Measurements from ENCODE around the gene MYBPC2.
A peak's percentile ranks its signal among the peaks of the same experiment; 100 is the strongest.
"Not testable (repeated sequence)": the region's sequence is repeated elsewhere in the genome, so short reads cannot be mapped to it uniquely, and the experiment has no call there.

Gene MYBPC2

GRCh38 chr19:50428772-50429463 is 3.8 kb upstream of the MYBPC2 start:
- no peak for DNase-seq

- peak; percentile 68 for DNase-seq
Measured at GRCh38 chr19:50430888-50431342, 1.8 kb upstream of the MYBPC2 start.

- peak; percentile 85 for DNase-seq
Measured at GRCh38 chr19:50431343-50432220, 1.1 kb upstream of the MYBPC2 start.

- DNase-seq, result no peak
Measured at GRCh38 chr19:50433201-50434180, 799 bp downstream of the MYBPC2 start.

- DNase-seq, result peak; percentile 37
Measured at GRCh38 chr19:50434525-50434924, 1.8 kb downstream of the MYBPC2 start.

- DNase-seq, result no peak
Measured at GRCh38 chr19:50435221-50435620, 2.5 kb downstream of the MYBPC2 start.

- DNase-seq, result no peak
Measured at GRCh38 chr19:50435627-50436026, 2.9 kb downstream of the MYBPC2 start.

GRCh38 chr19:50437862-50438449 is 5.3 kb downstream of the MYBPC2 start:
- DNase-seq, result no peak

GRCh38 chr19:50439130-50439529 is 6.4 kb downstream of the MYBPC2 start:
- DNase-seq, result not testable (repeated sequence)

GRCh38 chr19:50444059-50444458 is 11.4 kb downstream of the MYBPC2 start:
- DNase-seq, result no peak

- DNase-seq, result no peak
Measured at GRCh38 chr19:50447053-50447452, 14.4 kb downstream of the MYBPC2 start.

- no peak for DNase-seq
Measured at GRCh38 chr19:50447750-50448149, 15.1 kb downstream of the MYBPC2 start.

GRCh38 chr19:50449236-50449899 is 16.7 kb downstream of the MYBPC2 start:
- no peak for DNase-seq

- DNase-seq, result no peak
Measured at GRCh38 chr19:50450369-50451222, 17.9 kb downstream of the MYBPC2 start.

GRCh38 chr19:50451223-50451534 is 18.5 kb downstream of the MYBPC2 start:
- no peak for DNase-seq

- DNase-seq, result no peak
Measured at GRCh38 chr19:50453243-50453642, 20.6 kb downstream of the MYBPC2 start.

- no peak for DNase-seq
Measured at GRCh38 chr19:50455992-50456391, 23.3 kb downstream of the MYBPC2 start.

- no peak for DNase-seq
Measured at GRCh38 chr19:50457300-50457699, 24.6 kb downstream of the MYBPC2 start.

GRCh38 chr19:50458396-50459066 is 25.8 kb downstream of the MYBPC2 start:
- DNase-seq, result no peak

GRCh38 chr19:50459067-50459456 is 26.4 kb downstream of the MYBPC2 start:
- no peak for DNase-seq

GRCh38 chr19:50459638-50460037 is 26.9 kb downstream of the MYBPC2 start:
- no peak for DNase-seq
